IMR-90 (cell line): ENCODE results near the gene PIEZO2. TPM values are rescaled to one million over a fixed set of nuclear protein-coding genes. Genes with fewer than 3 reads are reported as not detected.

Experiments used
- ATAC-seq: fragments of 200-7000 bp; cut with Tn5 transposase; 2 replicates; pipeline ENCODE4 v1.9.1; 2020; ENCODE audit warnings: low read depth, mild to moderate bottlenecking, moderate library complexity
- BruUV-seq: library from RNA; stranded (reverse); fragments of 400-500 nt; replicated peaks from 2 replicates; lab custom pipeline; 2021; lab: Mats Ljungman, UMichigan
- CTCF ChIA-PET: fragments of 300-600 bp; formaldehyde crosslinking; extraction: SDS; loops from one replicate; lab custom pipeline; 2021; ENCODE audit warnings: antibody characterized with exemption; lab: Yijun Ruan, JAX
- POLR2A ChIA-PET: fragments of 300-600 bp; sonication (Branson Sonifier 250); formaldehyde crosslinking; loops from one replicate; lab custom pipeline; 2022; ENCODE audit warnings: antibody characterized with exemption; ENCODE audit not compliant: unreplicated experiment; lab: Charles Lee
- DNase-seq: peaks from one replicate; pipeline ENCODE4 v3.0.0; 2013
- H2AFZ ChIP-seq: replicated peaks from 2 replicates; pipeline ENCODE3; 2013; ENCODE audit warnings: low read length, mild to moderate bottlenecking; ENCODE audit not compliant: poor library complexity
- H2AK5ac ChIP-seq: 2 replicates; pipeline ENCODE4 v1.6.1; 2013; ENCODE audit warnings: low read depth, low read length, inconsistent platforms
- H2AK9ac ChIP-seq: replicated peaks from 2 replicates; pipeline ENCODE3; 2013; ENCODE audit warnings: mild to moderate bottlenecking, low read depth, low read length, moderate library complexity; ENCODE audit not compliant: poor library complexity
- H2BK120ac ChIP-seq: 2 replicates; pipeline ENCODE4 v1.6.1; 2013; ENCODE audit warnings: low read depth, low read length, inconsistent platforms
- H2BK15ac ChIP-seq: 3 replicates; pipeline ENCODE4 v1.6.1; 2013; ENCODE audit warnings: low read depth, low read length, inconsistent platforms
- H2BK20ac ChIP-seq: 2 replicates; pipeline ENCODE4 v1.6.1; 2013; ENCODE audit warnings: low read depth, mild to moderate bottlenecking, inconsistent platforms, low read length, moderate library complexity
- H2BK5ac ChIP-seq: 2 replicates; pipeline ENCODE4 v1.6.1; 2013; ENCODE audit warnings: mild to moderate bottlenecking, low read depth, low read length, inconsistent platforms; ENCODE audit not compliant: poor library complexity, severe bottlenecking
- H3K14ac ChIP-seq: replicated peaks from 2 replicates; pipeline ENCODE4 v1.6.1; 2013; ENCODE audit warnings: low read depth, low read length, inconsistent platforms
- H3K18ac ChIP-seq: 2 replicates; pipeline ENCODE4 v1.6.1; 2013; ENCODE audit warnings: low read depth, low read length, control low read depth
- H3K23ac ChIP-seq: 2 replicates; pipeline ENCODE4 v1.6.1; 2013; ENCODE audit warnings: low read depth, low read length, inconsistent platforms
- H3K27ac ChIP-seq: 2 replicates; pipeline ENCODE4 v1.5.1; 2013; ENCODE audit warnings: mild to moderate bottlenecking, control low read depth, low read length; ENCODE audit not compliant: insufficient read depth
- H3K27me3 ChIP-seq: 2 replicates; pipeline ENCODE4 v1.6.1; 2013; ENCODE audit warnings: low read length; ENCODE audit not compliant: control insufficient read depth, insufficient read depth
- H3K36me3 ChIP-seq: 2 replicates; pipeline ENCODE4 v1.6.1; 2013; ENCODE audit warnings: low read length, mixed read lengths; ENCODE audit not compliant: control insufficient read depth, insufficient read depth
- H3K4ac ChIP-seq: 2 replicates; pipeline ENCODE4 v1.6.1; 2013; ENCODE audit warnings: low read depth, low read length, inconsistent platforms
- H3K4me1 ChIP-seq: 2 replicates; pipeline ENCODE4 v1.6.1; 2013; ENCODE audit warnings: low read length, mixed read lengths; ENCODE audit not compliant: control insufficient read depth, insufficient read depth
- H3K4me2 ChIP-seq: 2 replicates; pipeline ENCODE4 v1.6.1; 2013; ENCODE audit warnings: low read depth, mild to moderate bottlenecking, control low read depth, low read length, moderate library complexity
- H3K4me3 ChIP-seq: 2 replicates; pipeline ENCODE4 v1.5.1; 2013; ENCODE audit warnings: low read depth, mild to moderate bottlenecking, control low read depth, low read length, moderate library complexity; ENCODE audit not compliant: insufficient read depth
- H3K56ac ChIP-seq: 2 replicates; pipeline ENCODE4 v1.6.1; 2013; ENCODE audit warnings: low read length, inconsistent platforms; ENCODE audit not compliant: insufficient read depth; ENCODE audit errors: extremely low read depth
- H3K79me1 ChIP-seq, 2 experiments: 2 replicates each; pipeline ENCODE4 v1.6.1; 2013; ENCODE audit warnings: low read length in 2 of 2, inconsistent platforms in 1 of 2, low read depth in 1 of 2
- H3K9ac ChIP-seq: 2 replicates; pipeline ENCODE4 v1.6.1; 2013; ENCODE audit warnings: low read depth, low read length, control low read depth
- H3K9me1 ChIP-seq: 2 replicates; pipeline ENCODE4 v1.6.1; 2013; ENCODE audit warnings: low read length, inconsistent platforms; ENCODE audit not compliant: insufficient read depth
- H3K9me3 ChIP-seq: 2 replicates; pipeline ENCODE4 v1.6.1; 2013; ENCODE audit warnings: low read length; ENCODE audit not compliant: control insufficient read depth, insufficient read depth
- H4K20me1 ChIP-seq: 2 replicates; pipeline ENCODE4 v1.6.1; 2013; ENCODE audit warnings: low read length, inconsistent platforms; ENCODE audit not compliant: insufficient read depth
- H4K5ac ChIP-seq: 2 replicates; pipeline ENCODE4 v1.6.1; 2013; ENCODE audit warnings: mild to moderate bottlenecking, low read depth, low read length, control low read depth
- H4K8ac ChIP-seq, 2 experiments: 2 replicates each; pipeline ENCODE4 v1.6.1; 2013; ENCODE audit warnings: low read depth in 2 of 2, low read length in 2 of 2, control low read depth in 1 of 2, inconsistent platforms in 1 of 2
- H4K91ac ChIP-seq: 2 replicates; pipeline ENCODE4 v1.6.1; 2013; ENCODE audit warnings: low read depth, low read length, inconsistent platforms; ENCODE audit not compliant: insufficient read depth
- BHLHE40 ChIP-seq: fragments of 150-350 bp; IDR thresholded peaks from 2 replicates; pipeline ENCODE4 v1.6.1; 2016; ENCODE audit warnings: mild to moderate bottlenecking, low read depth, low read length
- CHD1 ChIP-seq: IDR thresholded peaks from 2 replicates; pipeline ENCODE4 v1.6.1; 2012; ENCODE audit warnings: low read depth, low read length, improper control_type of control experiment
- CTCF ChIP-seq: conservative IDR thresholded peaks from 2 replicates; pipeline ENCODE4 v1.5.1; 2012; ENCODE audit warnings: mild to moderate bottlenecking, low read depth, low read length, improper control_type of control experiment
- ELK1 ChIP-seq: fragments of 150-350 bp; IDR thresholded peaks from 2 replicates; pipeline ENCODE4 v1.6.1; 2016; ENCODE audit warnings: low read depth, mild to moderate bottlenecking, low read length, moderate library complexity, borderline replicate concordance
- FOS ChIP-seq: fragments of 150-350 bp; IDR thresholded peaks from 2 replicates; pipeline ENCODE4 v1.6.1; 2016; ENCODE audit warnings: low read depth, low read length
- MAFK ChIP-seq: IDR thresholded peaks from 2 replicates; pipeline ENCODE4 v1.6.1; 2012; ENCODE audit warnings: low read depth, low read length, improper control_type of control experiment
- MXI1 ChIP-seq: IDR thresholded peaks from 2 replicates; pipeline ENCODE4 v1.6.1; 2012; ENCODE audit warnings: low read depth, mild to moderate bottlenecking, low read length, moderate library complexity, borderline replicate concordance
- NFE2L2 ChIP-seq: fragments of 150-350 bp; IDR thresholded peaks from 2 replicates; pipeline ENCODE4 v1.6.1; 2016; ENCODE audit warnings: low read depth, mild to moderate bottlenecking, low read length
- POLR2A ChIP-seq: IDR thresholded peaks from 2 replicates; pipeline ENCODE4 v1.6.1; 2012; ENCODE audit warnings: mild to moderate bottlenecking, low read depth, low read length
- RCOR1 ChIP-seq: IDR thresholded peaks from 2 replicates; pipeline ENCODE4 v1.6.1; 2012; ENCODE audit warnings: mild to moderate bottlenecking, low read length, improper control_type of control experiment; ENCODE audit not compliant: insufficient replicate concordance
- RFX5 ChIP-seq: IDR thresholded peaks from 2 replicates; pipeline ENCODE4 v1.8.0; 2012; ENCODE audit warnings: low read depth, mild to moderate bottlenecking, low read length, moderate library complexity
- USF2 ChIP-seq: fragments of 150-350 bp; IDR thresholded peaks from 2 replicates; pipeline ENCODE4 v1.6.1; 2017; ENCODE audit warnings: mild to moderate bottlenecking, antibody characterized with exemption, low read length, low read depth
- WGBS, 2 experiments: methylation state at CpG; one replicate each; pipeline versions ENCODE4 v1.1.5 to v1.1.7; 2013; ENCODE audit warnings: missing lambda C conversion rate in 2 of 2; ENCODE audit not compliant: insufficient read length in 1 of 2; ENCODE audit errors: extremely low coverage in 2 of 2; 5-methylcytosine and 5-hydroxymethylcytosine counted together
- dilution Hi-C: fragments of 300-500 bp; cut with HindIII; formaldehyde crosslinking; loops from one replicate; pipeline ENCODE4 v1.14.3; 2018; ENCODE audit warnings: low sequenced_read_pairs; ENCODE audit not compliant: unreplicated experiment
- in situ Hi-C: fragments of 300-500 bp; cut with MboI; formaldehyde crosslinking; loops from 3 replicates; pipeline ENCODE4 v1.14.3; 2019; ENCODE audit warnings: low sequenced_read_pairs, inconsistent platforms, mixed read lengths
- intact Hi-C: fragments of 100-400 bp; cut with micrococcal nuclease; formaldehyde crosslinking; loops from 2 replicates; pipeline ENCODE4 v1.10.0; 2022
- polyA plus RNA-seq, 3 experiments: library from polyadenylated mRNA; depleted of rRNA; stranded (reverse); fragments of >200 nt; gene quantifications; 2 replicates each; pipeline ENCODE4 v1.2.3, GENCODE V29; 2012; ENCODE audit warnings: low replicate concordance in 1 of 3
- total RNA-seq: library from RNA; depleted of rRNA; stranded (reverse); fragments of >200 nt; gene quantifications from 2 replicates; pipeline ENCODE4 v1.2.3, GENCODE V29; 2012

PIEZO2 gene
- total and polyA plus RNA-seq, 2 of the 4 experiments (the other 2 are of a cell fraction), result 2.4 to 4.1 TPM

GRCh38 chr18:11096839-11097750, 52.3 kb downstream of the PIEZO2 start (continued):
- no peak for TF ChIP-seq RCOR1
- TF ChIP-seq FOS, result no peak

- Histone ChIP-seq H3K79me1 (peaks cover 2 to 5% of the 10 kb centered on the region in 2 experiments; a peak in 1 of 4 replicates), H3K4ac (no peak overlapping the region), H3K14ac (no peak overlapping the region), H3K36me3 (no peaks in the 10 kb centered on the region), H3K9me1 (no peaks in the 10 kb centered on the region), H2BK20ac (no peak overlapping the region), H4K20me1 (no peaks in the 10 kb centered on the region), H2AFZ (no peak overlapping the region), H3K4me3 (no peak overlapping the region), H3K27me3 (no peaks in the 10 kb centered on the region), H2BK15ac (no peak overlapping the region), H3K56ac (no peak overlapping the region), H3K9me3 (no peaks in the 10 kb centered on the region), H3K4me2 (no peak overlapping the region), H3K18ac (no peak overlapping the region), H3K4me1 (peaks cover 6% of the 10 kb centered on the region; the same call in 1 of the 2 replicates), H2AK9ac (no peak overlapping the region), H3K27ac (no peak overlapping the region), H3K23ac (no peak overlapping the region), H2BK120ac (no peak overlapping the region), H2BK5ac (no peak overlapping the region), H4K91ac (no peak overlapping the region), H3K9ac (no peak overlapping the region), H4K5ac (no peak overlapping the region), H4K8ac (no peak overlapping the region), H2AK5ac (no peak overlapping the region)
- in situ Hi-C loops (no loop called here), intact Hi-C loops (no loop called here), dilution Hi-C loops (no loop called here)
- BruUV-seq, result no TSS peak
- ChIA-PET POLR2A (no interaction called here), CTCF (no interaction called here)
- TF ChIP-seq RFX5 (no peak), CTCF (no peak), CHD1 (no peak), POLR2A (no peak), NFE2L2 (no peak), MXI1 (no peak), MAFK (no peak), USF2 (no peak), FOS (no peak), BHLHE40 (no peak), ELK1 (no peak)
- ATAC-seq, result no peak
- no peak for DNase-seq
- 73% methylated on average over 2 of the region's 5 CpGs; no CpG with 5 or more reads in 1 of the 2 experiments for WGBS, 2 experiments
Observed at GRCh38 chr18:11096411-11096810, 53.0 kb downstream of the PIEZO2 start.
